ENCODE measurements around the gene USP31.

GRCh38 chr16:23196539-23196938 lies 47.3 kb upstream of the USP31 start:
- TF ChIP-seq POLR2A (IDR thresholded peaks at IDR 0.05), result no peak
- no peak for TF ChIP-seq CTCF (IDR thresholded peaks at IDR 0.05)
- no peak for TF ChIP-seq EP300 (IDR thresholded peaks at IDR 0.05)

All from tibial nerve (tissue), 4 donors.